AG04450 (cell line): ENCODE data around the gene SEC16A. TPM values are rescaled to one million over a fixed set of nuclear protein-coding genes. Genes with fewer than 3 reads are reported as not detected.

Experiments
- CTCF ChIA-PET: fragments of 300-600, 350-600 bp; formaldehyde crosslinking; extraction: SDS; loops from one replicate; lab custom pipeline; 2022; ENCODE audit warnings: antibody characterized with exemption, inconsistent platforms; lab: Charles Lee
- POLR2A ChIA-PET: fragments of 350-600 bp; formaldehyde crosslinking; extraction: SDS; loops from one replicate; lab custom pipeline; 2021; ENCODE audit warnings: antibody characterized with exemption, inconsistent platforms; lab: Yijun Ruan, JAX
- DNase-seq: peaks from one replicate; pipeline ENCODE4 v3.0.0-alpha.2; 2011; ENCODE audit warnings: low read depth, low spot score
- H3K27ac ChIP-seq: one replicate; pipeline ENCODE4 v1.5.1; 2012; ENCODE audit warnings: low read depth, low read length, control low read depth
- H3K27me3 ChIP-seq: one replicate; pipeline ENCODE4 v1.6.0; 2012; ENCODE audit warnings: low read length; ENCODE audit not compliant: control insufficient read depth, insufficient read depth
- H3K4me3 ChIP-seq: 2 replicates; pipeline ENCODE4 v1.5.1; 2011; ENCODE audit warnings: mild to moderate bottlenecking, low read depth, low read length, control low read depth
- H3K9me3 ChIP-seq: 2 replicates; pipeline ENCODE4 v1.5.1; 2012; ENCODE audit warnings: low read length; ENCODE audit not compliant: control insufficient read depth, insufficient read depth
- CTCF ChIP-seq: IDR thresholded peaks from 2 replicates; pipeline ENCODE4 v1.5.1; 2011; ENCODE audit warnings: low read depth, low read length, control low read depth, inconsistent platforms
- polyA plus RNA-seq: library from polyadenylated mRNA; depleted of rRNA; stranded (reverse); fragments of >200 nt; gene quantifications from 2 replicates; pipeline ENCODE4 v1.2.3, GENCODE V29; 2011

The SEC16A gene
- polyA plus RNA-seq, 1 experiment: 23.2 TPM

- CTCF ChIA-PET: no interaction called here
- H3K27ac ChIP-seq: no peak overlapping the region
- peaks cover 5% of the 10 kb centered on the region; the same call in 1 of the 2 replicates for H3K9me3 ChIP-seq
- TF ChIP-seq CTCF: no peak
- POLR2A ChIA-PET: no interaction called here
- H3K27me3 ChIP-seq: no peaks in the 10 kb centered on the region
- DNase-seq: no peak
- H3K4me3 ChIP-seq: no peak overlapping the region
Observed at GRCh38 chr9:136432591-136432990, 50.2 kb downstream of the SEC16A start.

- H3K9me3 ChIP-seq: peaks cover 5% of the 10 kb centered on the region; the same call in 1 of the 2 replicates
- no peaks in the 10 kb centered on the region for H3K27me3 ChIP-seq
- ChIA-PET CTCF (no interaction called here), POLR2A (no interaction called here)
- H3K27ac ChIP-seq: no peak overlapping the region
- DNase-seq: no peak
- no peak for TF ChIP-seq CTCF
- no peak overlapping the region for H3K4me3 ChIP-seq
Observed at GRCh38 chr9:136431782-136432350, 51.0 kb downstream of the SEC16A start.

GRCh38 chr9:136430588-136431234 is 52.1 kb downstream of the SEC16A start:
- POLR2A ChIA-PET: no interaction called here
- Histone ChIP-seq H3K9me3 (no peaks in the 10 kb centered on the region; the same call in 1 of the 2 replicates), H3K27me3 (no peaks in the 10 kb centered on the region), H3K4me3 (no peak overlapping the region), H3K27ac (no peak overlapping the region)
- CTCF ChIA-PET: no interaction called here
- DNase-seq: no peak
- TF ChIP-seq CTCF: no peak

GRCh38 chr9:136429683-136430491 is 53.0 kb downstream of the SEC16A start:
- no peaks in the 10 kb centered on the region for H3K27me3 ChIP-seq
- no peak for DNase-seq
- H3K4me3 ChIP-seq: no peak overlapping the region
- no peak for TF ChIP-seq CTCF
- no peak overlapping the region for H3K27ac ChIP-seq
- ChIA-PET CTCF (no interaction called here), POLR2A (no interaction called here)
- no peaks in the 10 kb centered on the region for H3K9me3 ChIP-seq
